Measurements from ENCODE around the gene CHAF1A.

DNA sequence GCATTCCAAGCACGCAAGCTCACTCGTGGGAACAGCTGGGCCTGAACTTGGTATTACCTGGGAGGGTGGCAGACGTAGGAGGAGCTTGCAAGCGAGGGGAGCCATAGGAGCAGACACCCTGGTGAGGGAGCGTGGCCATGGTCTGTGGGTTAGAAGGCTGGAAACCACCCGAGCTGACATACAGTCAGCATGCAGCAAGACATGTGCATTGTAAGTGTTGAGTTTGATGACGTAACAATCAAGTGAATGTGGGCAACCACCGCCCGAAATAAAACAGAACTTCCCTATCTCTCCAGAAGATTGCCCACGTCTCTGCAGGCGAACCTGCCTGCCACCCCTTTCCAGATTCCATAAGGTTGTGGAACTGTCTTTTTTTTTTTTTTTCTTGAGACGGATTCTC lies 28.3 kb downstream of the CHAF1A start:
- TF ChIP-seq POLR2AphosphoS5 (IDR thresholded peaks at IDR 0.05; ENCODE audit: borderline replicate concordance, low read depth, low read length) (no peak; the same call in 1 of the 2 replicates), EZH2 (IDR thresholded peaks at IDR 0.05) (no peak), FOXP2 (optimal IDR thresholded peaks at IDR 0.05; ENCODE audit: control extremely low read depth, extremely low read length, insufficient read depth) (no peak)
